ENCODE data around the gene MYL12A. TPM values are rescaled to one million over a fixed set of nuclear protein-coding genes. Genes with fewer than 3 reads are reported as not detected.

Gene MYL12A
- total and polyA plus RNA-seq, 2 experiments from 2014 or later, result 152 to 420 TPM

DNA sequence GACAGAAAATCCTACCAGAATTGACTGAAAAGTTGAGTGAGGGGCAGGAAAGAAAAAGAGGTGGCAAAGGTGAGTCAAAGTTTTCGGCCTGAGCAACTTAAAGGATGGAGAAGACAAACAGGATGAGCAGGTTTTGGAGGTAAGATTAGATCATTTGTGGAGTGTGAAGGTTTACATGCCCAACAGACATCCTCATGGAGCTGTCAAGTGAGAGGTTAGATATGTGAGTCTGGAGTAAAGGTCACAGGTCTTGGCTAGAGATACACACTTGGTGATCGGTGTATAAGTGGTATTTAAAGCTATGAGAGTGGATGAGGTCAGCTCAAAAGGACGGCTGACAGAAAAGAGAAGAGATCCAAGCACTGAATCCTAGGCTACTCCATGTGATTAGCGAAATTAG, 11.1 kb upstream of the MYL12A start:
- Histone ChIP-seq H3K27ac (no peak overlapping the region), H3K4me1 (ENCODE audit: low read depth) (peaks cover 7% of the 10 kb centered on the region), H3K4me3 (no peak overlapping the region), H3K27me3 (no peaks in the 10 kb centered on the region), H3K36me3 (no peaks in the 10 kb centered on the region), H3K9me3 (ENCODE audit: low read depth) (peaks cover 4% of the 10 kb centered on the region)
- TF ChIP-seq CTCF (IDR thresholded peaks at IDR 0.05; ENCODE audit: low read depth, low read length), result no peak
- no peak for DNase-seq (ENCODE audit: low read depth in 1 of 2, low spot score in 1 of 2)

DNA sequence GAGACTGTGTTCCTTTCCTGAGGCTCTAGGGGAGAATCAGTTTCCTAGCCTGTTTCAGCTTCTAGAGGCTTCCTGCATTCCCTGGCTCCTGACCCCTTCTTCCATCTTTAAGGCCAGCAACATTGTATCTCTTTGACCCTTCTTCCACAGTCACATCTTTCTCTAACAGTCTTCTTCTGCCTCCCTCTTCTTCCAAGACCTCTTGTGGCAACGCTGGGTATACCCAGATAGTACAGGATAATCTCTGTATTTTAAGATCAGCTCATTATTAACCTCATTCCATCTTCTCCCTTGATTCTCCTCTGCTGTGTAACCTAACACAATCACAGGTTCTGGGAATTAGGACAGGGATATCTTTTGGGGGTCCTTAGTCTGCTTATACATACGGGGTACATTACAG, 8.9 kb upstream of the MYL12A start:
- TF ChIP-seq CTCF (IDR thresholded peaks at IDR 0.05; ENCODE audit: low read depth, low read length), result no peak
- no peaks in the 10 kb centered on the region for H3K36me3 ChIP-seq
- no peaks in the 10 kb centered on the region for H3K27me3 ChIP-seq
- H3K9me3 ChIP-seq (ENCODE audit: low read depth), result peaks cover 4% of the 10 kb centered on the region
- no peak overlapping the region for H3K27ac ChIP-seq
- no peak overlapping the region for H3K4me3 ChIP-seq
- peaks cover 7% of the 10 kb centered on the region for H3K4me1 ChIP-seq (ENCODE audit: low read depth)
- DNase-seq (ENCODE audit: low read depth in 1 of 2, low spot score in 1 of 2), result no peak

GRCh38 chr18:3245185-3245564, 2.4 kb upstream of the MYL12A start:
- Histone ChIP-seq H3K27me3 (no peaks in the 10 kb centered on the region), H3K4me1 (ENCODE audit: low read depth) (no peaks in the 10 kb centered on the region), H3K4me3 (no peak overlapping the region), H3K27ac (no peak overlapping the region), H3K9me3 (ENCODE audit: low read depth) (no peaks in the 10 kb centered on the region), H3K36me3 (no peaks in the 10 kb centered on the region)
- no peak for DNase-seq (ENCODE audit: low read depth in 1 of 2, low spot score in 1 of 2)
- no peak for TF ChIP-seq CTCF (IDR thresholded peaks at IDR 0.05; ENCODE audit: low read depth, low read length)

DNA sequence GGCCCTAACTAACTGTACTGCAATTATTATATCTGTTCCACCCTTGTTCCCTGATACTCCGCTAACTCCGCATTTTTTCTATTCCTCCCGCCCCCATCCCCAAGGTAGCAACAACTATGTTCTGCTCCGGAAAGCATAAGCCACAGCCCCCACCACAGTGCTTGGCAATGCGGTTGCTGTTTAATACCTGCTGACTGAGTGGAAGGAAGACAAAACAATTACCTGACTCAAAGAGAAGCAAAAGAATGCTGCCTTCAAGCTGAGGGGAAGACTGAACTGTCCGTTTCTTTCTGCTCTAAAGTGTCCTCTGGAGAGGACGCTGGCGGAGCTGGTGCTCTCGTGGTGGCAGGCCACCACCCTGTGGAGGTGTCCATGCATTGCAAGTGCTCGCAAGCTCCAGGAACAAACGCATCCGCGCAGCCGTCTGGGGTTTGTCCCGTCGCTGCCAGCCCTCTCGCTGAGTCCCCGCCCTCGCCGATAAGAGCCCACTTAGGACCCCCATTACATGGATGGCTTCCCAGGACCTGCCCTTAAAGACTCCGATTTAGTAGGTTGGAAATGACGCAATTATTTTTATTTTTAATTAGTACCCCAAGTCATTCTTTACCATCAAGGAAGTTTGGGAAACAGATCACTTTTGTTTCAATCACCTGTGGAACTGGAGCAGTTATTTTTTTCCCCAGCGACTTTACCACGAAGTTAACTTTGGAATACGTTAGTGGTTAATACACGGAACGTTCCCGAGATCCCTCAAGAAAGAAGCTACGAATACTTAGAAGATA, 1.6 kb upstream of the MYL12A start:
- peak overlapping the region; percentile 8 for H3K4me3 ChIP-seq
- H3K9me3 ChIP-seq (ENCODE audit: low read depth), result no peaks in the 10 kb centered on the region
- peak; percentile 94 for TF ChIP-seq CTCF (IDR thresholded peaks at IDR 0.05; ENCODE audit: low read depth, low read length)
- no peaks in the 10 kb centered on the region for H3K4me1 ChIP-seq (ENCODE audit: low read depth)
- H3K27ac ChIP-seq, result peak overlapping the region; percentile 100
- DNase-seq (ENCODE audit: low read depth in 1 of 2, low spot score in 1 of 2), result peak; percentile 93
- no peaks in the 10 kb centered on the region for H3K27me3 ChIP-seq
- H3K36me3 ChIP-seq, result no peaks in the 10 kb centered on the region

- H3K4me1 ChIP-seq (ENCODE audit: low read depth), result peaks cover 6% of the 10 kb centered on the region
- DNase-seq (ENCODE audit: low read depth in 1 of 2, low spot score in 1 of 2), result peak in 1 of 2 donors; percentile 43
- TF ChIP-seq CTCF (IDR thresholded peaks at IDR 0.05; ENCODE audit: low read depth, low read length), result no peak
- no peaks in the 10 kb centered on the region for H3K36me3 ChIP-seq
- H3K4me3 ChIP-seq, result peak overlapping the region; percentile 6
- H3K27me3 ChIP-seq, result no peaks in the 10 kb centered on the region
- H3K9me3 ChIP-seq (ENCODE audit: low read depth), result no peaks in the 10 kb centered on the region
- peak overlapping the region; percentile 100 for H3K27ac ChIP-seq
Measured at GRCh38 chr18:3246635-3247239, 864 bp upstream of the MYL12A start.

Measured in cardiac muscle cell (in vitro differentiated cells and primary cell).